ENCODE results near the gene NMRK2.
"Not testable (repeated sequence)": the region's sequence is repeated elsewhere in the genome, so short reads cannot be mapped to it uniquely, and the experiment has no call there.

NMRK2 gene

DNA sequence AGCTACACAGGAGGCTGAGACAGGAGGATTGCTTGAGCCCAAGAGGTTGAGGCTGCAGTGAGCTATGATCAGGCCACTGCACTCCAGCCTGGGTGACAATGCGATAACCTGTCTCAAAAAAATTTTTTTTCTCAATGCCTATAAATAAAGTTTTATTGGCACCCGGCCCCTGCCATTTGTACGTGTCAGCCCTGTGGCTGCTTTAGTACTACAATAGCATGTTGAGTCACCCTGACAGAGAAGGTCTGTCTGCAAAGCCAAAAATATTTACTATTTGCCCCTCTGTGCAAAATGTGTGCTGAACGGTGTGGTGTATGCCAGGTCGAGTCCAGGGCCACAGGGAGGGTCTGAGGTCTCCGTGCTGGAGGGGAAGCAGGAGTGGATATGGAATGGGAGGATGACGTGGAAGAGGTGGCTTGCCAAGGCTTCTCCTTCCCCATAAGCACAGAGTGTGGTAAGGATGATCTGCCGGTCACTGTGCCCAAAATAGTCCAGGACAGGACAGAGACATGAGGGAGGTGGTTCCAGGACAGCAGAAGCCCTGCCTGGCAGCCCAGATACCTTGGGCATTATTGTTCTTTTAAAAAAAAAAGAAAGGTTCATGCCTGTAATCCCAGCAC, 10.0 kb downstream of the NMRK2 start:
- H3K27ac ChIP-seq, result no peak overlapping the region
- TF ChIP-seq, protein P1, sequence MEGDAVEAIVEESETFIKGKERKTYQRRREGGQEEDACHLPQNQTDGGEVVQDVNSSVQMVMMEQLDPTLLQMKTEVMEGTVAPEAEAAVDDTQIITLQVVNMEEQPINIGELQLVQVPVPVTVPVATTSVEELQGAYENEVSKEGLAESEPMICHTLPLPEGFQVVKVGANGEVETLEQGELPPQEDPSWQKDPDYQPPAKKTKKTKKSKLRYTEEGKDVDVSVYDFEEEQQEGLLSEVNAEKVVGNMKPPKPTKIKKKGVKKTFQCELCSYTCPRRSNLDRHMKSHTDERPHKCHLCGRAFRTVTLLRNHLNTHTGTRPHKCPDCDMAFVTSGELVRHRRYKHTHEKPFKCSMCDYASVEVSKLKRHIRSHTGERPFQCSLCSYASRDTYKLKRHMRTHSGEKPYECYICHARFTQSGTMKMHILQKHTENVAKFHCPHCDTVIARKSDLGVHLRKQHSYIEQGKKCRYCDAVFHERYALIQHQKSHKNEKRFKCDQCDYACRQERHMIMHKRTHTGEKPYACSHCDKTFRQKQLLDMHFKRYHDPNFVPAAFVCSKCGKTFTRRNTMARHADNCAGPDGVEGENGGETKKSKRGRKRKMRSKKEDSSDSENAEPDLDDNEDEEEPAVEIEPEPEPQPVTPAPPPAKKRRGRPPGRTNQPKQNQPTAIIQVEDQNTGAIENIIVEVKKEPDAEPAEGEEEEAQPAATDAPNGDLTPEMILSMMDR (conservative IDR thresholded peaks at IDR 0.05), result no peak

DNA sequence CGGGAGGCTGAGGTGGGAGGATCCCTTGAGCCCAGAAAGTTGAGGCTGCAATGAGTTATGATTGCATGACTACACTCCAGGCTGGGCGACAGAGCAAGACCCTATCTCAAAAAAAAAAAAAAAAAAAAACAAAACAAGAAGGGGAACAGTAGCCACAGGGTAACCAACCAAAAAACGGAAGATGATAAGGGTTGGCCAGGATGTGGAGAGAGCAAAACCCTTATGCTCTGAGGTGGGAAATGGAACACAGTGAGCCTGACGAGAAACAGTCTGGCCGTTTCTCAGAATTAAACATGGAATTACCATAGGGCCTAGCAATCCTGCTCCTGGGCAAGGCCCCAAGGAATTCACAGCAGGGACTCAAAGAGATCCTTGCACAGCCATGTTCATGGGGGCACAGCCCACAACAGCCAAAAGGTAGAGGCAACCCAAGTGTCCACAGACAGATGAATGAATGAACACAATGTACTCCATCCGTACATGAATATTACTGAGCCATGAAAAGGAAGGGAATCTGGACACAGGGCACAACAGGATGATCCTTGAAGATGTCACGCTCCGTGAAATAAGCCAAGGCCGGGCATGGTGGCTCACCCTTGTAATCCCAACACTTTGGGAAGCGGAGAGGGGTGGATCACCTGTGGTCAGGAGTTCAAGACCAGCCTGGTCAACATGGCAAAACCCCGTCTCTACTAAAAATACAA, 11.3 kb downstream of the NMRK2 start:
- no peak overlapping the region for H3K27ac ChIP-seq
- TF ChIP-seq, protein P1 (conservative IDR thresholded peaks at IDR 0.05), result no peak

DNA sequence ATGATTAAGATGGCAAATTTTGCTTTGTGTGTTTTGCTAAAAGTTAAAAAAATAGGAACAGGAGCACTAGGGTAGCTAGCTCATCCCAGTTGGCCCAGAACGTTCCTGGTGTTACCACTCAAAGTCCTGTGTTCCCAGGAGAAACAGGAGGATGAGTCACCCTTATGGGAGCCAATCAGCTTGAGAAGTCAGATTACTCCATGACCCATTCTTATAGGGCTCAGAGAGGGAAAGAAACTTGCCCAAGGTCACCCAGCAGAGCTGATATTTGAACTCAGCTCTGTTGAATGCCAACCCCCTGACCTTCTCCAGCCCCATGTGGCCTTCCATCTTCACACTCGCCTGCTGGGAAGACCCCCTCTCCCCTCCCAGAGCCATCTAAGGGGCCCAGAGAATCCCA, 13.0 kb downstream of the NMRK2 start:
- TF ChIP-seq, protein P1 (conservative IDR thresholded peaks at IDR 0.05), result no peak
- H3K27ac ChIP-seq, result no peak overlapping the region

DNA sequence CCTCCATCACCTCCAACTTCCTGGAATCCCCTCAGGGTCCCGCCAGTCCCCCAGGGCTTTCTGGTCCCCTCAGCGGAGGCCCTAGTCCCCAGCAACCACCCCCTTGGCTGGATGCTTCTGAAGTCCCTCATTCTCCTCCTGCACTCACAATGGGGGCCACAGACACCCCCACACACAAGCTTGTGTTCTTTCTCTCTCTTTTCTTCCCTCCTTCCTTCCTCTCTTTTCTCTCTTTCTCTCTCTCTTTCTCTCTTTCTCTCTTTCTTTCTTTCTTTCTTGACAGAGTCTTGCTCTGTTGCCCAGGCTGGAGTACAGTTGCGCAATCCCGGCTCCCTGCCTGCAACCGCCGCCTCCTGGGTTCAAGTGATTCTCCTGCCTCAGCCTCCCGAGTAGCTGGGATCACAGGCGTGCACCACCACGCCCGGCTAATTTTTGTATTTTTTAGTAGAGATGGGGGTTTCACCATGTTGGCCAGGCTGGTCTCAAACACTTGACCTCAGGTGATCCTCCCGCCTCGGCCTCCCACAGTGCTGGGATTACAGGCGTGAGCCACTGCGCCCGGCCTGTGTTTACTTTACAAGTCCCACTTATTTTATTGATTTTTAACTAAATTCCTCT, 14.6 kb downstream of the NMRK2 start:
- not testable (repeated sequence) for H3K27ac ChIP-seq

DNA sequence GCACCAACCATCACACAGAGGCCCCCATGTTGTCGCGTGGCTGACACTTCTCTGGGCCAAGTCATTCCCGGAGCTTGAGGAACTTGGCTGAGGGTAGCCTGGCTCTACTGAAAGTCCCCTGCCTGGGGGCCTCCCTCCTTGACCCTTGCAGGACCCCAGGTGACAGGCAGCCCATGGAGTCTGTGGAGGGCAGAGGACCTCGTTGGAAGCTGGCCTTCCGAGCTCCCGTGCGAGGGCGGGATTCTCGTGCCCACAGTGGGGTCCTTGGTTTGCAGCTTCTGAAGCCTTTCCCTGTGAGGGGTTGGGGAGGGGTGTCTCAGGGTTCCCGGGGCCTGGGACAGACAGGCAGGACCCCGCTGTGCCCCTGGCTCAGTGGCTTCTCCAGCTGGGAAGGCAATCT, 16.4 kb downstream of the NMRK2 start:
- H3K27ac ChIP-seq, result no peak overlapping the region
- TF ChIP-seq, protein P1 (conservative IDR thresholded peaks at IDR 0.05), result no peak

DNA sequence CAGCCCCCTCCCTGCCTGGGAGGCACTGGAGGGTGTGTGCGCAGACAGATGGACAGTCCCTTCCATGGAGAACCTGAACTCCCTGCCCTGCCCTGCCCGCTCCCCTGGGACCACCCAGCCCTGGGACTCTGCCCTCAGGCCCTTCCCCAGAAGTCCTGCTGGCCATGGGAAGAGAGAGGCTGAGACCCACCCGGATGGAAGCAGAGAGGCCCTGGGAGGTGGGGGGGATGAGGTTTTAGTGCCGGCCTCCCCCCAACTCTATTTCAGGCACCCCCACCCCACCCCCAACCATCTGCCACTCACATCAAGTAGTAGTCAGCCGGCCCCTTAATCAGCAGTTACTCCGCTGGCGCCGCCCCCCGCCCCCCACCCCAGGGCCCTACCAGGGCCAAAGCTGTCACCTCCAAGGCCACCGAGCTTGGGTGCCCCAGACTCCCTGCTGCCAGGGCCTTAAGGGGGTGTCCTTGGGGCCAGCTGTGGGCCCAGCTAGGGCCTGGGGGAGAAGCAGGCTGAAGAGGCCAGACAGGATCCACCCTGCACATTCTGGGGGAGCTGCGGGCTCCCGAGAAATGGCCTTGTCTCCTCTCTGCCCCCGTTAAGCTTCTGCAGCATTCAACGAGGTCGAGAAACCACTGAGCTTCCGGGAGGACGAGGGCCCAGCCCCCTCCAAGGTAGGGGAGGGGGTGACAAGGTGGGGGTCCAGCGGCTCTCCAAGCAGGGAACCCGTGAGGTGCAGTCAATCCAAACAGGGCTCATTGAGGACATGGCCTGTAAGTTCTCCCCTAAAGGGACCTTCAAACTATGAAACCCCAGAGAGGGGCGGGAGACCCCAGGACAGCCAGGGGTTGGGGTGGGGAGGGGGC, 17.4 kb downstream of the NMRK2 start:
- TF ChIP-seq, protein P1 (conservative IDR thresholded peaks at IDR 0.05), result no peak

DNA sequence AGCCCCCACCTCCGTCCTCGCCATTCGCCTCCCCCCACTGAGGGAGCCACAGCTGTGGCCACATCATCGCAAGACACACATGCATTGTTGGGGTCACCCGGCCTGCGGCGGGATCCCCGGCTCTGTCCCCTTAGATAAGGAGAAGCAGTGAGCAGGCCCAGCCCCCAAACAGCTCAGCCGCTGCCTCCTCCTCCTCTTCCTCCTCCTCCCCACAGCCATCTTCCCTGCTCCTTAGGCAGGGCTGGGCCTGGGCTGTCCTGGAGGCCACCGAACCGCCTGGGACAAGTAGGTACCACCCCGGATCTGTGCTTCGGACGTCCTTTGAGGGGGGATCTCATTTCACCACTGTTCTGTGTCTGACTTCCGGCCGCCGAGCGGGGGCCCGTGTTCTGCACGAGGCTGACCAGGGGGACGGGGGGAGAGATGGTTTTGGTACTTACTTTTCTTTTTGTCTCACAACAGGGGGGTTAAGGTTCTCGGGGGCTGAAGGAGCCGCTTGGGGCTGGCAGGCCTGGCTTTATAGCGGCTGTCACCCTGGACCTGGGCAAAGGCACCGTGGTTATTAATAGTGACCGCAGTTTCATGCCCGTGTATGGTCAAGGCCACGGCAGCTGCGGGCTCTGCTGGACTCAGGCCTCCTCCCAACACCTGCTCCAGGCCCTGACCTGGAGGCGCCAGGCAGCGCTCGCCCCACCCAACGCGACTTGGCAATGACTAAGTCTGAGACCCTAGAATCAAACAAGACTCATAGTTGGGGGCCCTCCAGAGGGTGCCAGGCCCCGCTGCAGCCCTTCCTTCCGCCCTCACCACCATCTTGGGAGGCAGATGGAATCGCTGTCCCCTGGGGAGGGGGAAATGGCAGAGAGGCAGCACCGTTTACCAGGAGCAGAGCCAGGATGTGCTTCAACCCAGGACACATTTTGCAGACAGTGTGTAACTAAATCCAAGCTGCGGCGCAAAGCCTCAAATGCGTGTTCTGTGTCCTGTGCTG, 18.3 kb downstream of the NMRK2 start:
- TF ChIP-seq, protein P1 (conservative IDR thresholded peaks at IDR 0.05), result no peak
- H3K27ac ChIP-seq, result no peak overlapping the region

More for the DNA sequence above, 17.4 kb downstream of the NMRK2 start:
- no peak overlapping the region for H3K27ac ChIP-seq

DNA sequence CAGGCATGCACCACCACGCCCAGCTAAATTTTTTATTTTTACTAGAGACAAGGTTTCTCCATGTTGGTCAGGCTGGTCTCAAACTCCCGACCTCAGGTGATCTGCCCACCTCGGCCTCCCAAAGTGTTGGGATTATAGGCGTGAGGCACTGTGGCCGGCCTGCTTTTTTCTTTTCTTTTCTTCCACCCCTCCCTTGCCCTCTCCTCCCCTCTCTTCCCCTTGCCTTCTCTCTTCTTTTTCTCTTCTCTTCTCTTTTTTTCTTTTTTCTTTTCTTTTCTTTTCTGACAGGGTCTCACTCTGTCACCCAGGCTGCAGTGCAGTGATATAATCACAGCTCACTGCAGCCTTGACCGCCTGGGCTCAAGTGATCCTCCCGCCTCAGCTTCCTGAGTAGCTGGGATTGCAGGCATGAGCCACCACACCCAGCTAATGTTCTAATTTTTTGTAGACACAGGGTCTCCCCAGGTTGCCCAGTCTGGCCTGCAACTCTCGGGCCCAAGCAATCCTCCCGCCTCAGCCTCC, 19.9 kb downstream of the NMRK2 start:
- not testable (repeated sequence) for H3K27ac ChIP-seq

Measured in VCaP (cell line).